SKM-1 treated with dmso at 0.1 percent for 144 hours (cell line): ENCODE data around the gene PDXK.

Experiments used
- DNase-seq: peaks from one replicate; lab custom pipeline; 2025; ENCODE audit not compliant: unreplicated experiment; lab: John Stamatoyannopoulos, UW

Gene PDXK

DNA sequence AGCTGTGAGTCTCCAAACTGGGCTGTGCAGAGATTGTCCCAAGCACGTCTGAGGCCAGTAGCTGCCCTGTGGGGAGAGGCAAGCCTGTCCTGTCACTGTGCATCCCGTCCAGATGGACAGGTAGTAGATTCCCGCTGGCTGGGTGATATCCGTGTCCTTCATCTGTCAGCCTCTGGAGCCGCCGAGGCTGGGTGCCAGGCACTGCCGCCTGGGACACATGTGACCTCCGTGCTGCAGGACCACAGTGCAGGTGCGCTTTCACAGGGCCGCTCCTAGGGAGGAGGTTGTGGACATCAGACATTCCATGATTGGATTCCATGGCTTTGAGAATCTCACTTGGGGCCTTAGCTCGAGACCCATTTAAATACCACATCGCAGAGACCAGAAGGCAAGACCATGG is 4.7 kb downstream of the PDXK start:
- DNase-seq: no peak

DNA sequence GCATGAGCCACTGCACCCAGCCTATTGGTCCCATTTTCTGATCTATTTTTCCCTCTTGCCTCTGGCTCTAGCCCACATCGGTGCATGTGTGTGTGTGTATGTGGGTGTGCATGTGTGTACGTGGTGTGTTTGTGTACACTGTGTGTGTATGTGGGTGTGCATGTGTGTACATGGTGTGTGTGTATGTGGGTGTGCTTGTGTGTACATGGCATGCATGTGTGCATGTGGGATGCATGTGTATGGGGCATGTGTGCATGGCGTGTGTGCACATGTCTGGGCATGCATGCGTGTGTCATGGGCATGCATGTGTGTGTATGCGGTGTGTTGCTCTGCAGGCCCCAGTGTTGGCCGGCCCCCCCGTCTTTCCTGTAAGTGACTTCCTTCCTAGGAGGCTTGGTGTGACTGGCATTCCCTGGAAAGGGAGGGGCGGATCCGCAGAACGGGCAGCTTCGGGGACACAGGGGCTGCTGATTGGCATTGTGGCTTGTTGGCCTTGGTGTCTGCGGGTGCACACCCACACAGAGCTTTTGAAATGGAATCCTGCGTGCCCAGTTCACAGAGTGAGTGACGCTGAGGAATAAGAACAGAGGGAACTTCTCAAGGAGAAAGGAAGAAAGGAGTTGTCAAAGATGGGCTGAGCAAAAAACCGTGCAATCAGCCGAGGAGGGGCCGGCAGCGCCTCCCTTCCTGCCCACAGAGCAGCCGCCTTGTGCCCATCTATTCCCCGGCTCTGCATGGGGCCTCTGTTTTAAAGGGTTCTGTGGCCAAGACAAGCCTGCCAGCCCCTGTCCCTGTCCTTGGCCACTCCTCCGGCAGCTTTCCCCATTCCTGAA is 8.0 kb downstream of the PDXK start:
- no peak for DNase-seq

DNA sequence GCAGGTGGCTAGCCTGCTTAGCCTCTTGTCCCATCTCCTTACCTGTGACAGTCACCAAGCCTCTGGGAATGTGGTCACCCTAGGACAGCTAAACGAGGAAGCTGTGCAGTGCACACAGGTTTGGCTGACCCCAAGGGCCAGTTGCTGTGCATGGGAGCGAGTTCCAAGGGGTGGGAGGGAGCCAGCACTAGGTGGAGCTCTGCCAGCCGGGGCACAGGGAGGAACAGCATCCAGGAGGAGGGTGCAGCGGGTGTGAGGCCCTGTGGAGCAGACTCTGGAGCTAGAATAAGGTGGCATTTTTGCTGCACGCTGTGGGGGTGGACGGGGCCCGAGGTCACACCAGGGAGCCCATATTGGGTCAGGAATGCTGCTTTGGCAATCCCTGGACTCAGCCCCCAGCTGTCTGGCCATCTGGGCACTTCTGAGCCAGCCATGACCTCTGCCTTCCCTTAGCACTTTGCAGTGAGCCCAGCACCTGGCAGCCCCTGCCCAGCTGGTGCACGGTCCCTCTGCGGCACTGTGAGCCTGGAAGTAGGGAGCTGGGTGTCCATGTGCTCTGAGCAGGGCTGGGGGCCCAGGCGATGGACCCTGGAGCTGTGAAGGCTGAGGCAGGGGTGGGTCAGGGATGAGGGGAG is 8.7 kb downstream of the PDXK start:
- DNase-seq: no peak

DNA sequence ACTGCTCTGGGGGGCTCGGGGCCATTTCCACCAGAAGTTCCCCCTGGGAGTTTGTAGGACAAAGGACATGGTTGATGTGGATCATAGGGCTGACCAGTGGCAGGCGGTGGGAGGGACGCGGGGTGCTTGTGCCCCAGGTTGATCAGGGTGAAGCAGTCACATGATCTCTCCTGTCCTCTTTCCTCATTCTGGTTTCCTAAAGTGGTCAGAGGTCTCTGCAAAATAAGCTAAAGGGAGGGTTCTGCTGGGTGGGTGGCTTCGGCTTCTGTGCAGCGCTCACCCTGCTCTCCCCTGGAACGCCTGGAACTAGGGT is 9.2 kb downstream of the PDXK start:
- peak; percentile 72 for DNase-seq

DNA sequence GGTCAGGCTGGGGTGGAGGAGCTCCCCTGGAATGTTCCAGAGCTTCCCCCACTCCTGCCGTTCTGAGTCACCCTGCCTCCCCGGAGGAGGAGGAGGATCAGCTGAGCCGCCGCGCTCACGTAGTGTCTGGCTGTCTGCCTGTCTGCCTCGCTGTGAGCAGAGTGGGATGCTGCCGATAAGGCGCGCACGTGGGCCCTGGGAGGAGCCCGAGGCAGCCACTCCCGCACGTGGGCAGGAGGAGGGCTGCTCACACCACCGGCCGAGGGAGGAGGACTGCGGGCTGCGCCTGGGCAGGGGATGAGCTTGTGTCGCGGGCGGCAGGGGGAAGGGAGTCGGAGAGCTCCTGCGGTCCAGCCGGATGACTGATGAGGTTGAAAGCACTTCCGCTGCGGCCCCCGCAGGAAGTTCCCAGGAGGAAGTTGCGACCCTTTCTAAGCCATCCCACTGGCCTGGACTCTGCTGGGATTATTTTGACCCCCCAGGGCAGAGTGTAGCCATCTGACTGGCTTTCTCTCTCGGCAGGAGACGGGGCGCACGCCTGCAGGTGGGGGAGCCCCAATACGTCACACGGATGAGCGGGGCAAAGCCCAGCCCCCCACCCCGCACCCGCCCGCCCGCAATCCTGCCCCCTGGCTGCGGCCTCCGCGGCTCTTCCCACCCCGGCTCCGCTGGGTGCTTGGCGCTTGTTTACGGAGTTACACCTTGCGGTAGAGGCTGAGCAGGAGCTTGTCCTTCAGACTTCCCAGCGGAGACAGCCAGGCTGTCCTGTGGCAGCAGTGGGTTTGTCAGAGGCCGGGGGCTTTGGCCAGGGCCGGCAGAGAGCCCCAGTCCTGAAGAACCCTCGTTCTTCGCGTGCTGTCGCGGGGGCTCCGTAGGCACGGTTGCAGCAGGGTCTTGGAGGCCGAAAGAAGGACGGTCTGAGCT is 9.8 kb downstream of the PDXK start:
- peak; percentile 92 for DNase-seq

DNA sequence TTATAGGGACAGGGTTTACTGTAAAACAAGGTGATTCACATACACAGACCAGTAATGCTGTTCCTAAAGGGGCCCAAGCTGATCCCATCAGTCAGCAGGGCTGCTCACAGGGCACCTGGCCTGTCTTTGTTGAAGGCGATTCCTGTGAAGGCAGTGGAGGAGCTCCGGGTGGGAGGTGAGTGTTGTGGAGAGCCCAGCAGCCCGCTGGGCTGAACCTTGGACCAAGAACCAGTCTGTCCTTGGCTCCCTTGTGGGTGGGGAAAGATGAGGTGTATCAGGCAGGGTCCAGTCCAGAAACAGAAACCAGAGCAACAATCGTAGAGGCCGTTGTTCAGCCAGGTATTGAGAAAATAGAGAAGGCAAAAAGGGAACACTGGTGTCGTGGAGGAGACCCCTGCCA is 12.5 kb downstream of the PDXK start:
- no peak for DNase-seq

DNA sequence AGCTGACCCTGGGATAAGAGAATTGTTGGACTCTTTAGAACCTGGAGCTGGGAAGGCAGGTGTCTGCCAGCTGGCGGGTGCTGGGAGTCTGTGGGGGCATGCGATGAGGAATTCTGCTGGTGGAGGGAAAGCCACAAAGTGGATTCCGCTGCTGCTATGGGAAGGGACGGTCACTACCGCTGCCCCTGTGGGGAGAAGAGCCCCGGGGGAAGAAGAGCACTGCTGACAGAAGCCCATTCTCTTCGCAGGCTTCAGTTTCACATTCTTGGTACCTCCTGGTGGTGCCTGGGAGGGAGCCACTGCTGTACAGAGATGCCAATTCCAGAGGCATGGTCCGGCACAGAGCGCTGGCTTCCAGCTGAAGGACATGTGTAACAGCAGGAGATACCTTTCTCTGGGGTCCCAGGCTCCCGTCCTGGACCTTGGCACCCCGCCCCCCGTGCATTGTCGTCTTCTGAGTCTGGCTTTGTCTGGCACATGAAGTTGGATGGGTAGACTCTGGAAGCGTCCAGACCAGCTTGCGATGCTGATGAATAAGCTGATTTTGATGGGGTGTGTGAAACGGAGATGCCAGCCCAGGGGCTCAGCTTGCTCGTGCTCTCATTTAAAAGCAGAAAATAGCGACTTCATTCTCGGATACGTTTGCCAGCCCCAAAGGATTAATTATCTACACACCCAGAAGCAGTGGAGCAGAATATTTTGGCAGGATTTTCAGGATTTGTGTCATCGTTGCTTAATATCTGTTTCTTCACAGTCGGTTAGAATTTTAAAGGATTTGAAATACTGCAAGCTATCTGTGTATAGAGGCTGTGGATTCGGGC is 13.2 kb downstream of the PDXK start:
- no peak for DNase-seq

DNA sequence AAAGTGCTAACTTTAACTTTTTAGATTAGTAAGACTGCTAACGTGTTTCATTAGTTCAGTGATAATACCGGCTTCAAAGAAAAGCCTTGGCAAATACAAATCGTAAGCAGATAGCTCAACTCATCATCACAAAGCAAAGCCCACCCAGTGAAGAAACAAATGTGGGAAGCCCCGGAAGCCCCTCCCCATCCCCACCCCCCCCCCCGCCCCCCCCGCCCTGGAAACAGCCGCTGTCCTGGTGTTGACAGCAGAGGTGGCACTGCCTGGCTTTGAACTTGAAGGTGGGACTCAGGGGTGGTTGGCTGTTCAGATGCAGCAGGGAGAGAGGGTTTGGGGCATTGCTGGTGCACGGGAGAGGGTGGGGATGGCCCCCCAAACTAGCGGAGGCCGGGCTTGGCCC is 14.1 kb downstream of the PDXK start:
- DNase-seq: no peak

DNA sequence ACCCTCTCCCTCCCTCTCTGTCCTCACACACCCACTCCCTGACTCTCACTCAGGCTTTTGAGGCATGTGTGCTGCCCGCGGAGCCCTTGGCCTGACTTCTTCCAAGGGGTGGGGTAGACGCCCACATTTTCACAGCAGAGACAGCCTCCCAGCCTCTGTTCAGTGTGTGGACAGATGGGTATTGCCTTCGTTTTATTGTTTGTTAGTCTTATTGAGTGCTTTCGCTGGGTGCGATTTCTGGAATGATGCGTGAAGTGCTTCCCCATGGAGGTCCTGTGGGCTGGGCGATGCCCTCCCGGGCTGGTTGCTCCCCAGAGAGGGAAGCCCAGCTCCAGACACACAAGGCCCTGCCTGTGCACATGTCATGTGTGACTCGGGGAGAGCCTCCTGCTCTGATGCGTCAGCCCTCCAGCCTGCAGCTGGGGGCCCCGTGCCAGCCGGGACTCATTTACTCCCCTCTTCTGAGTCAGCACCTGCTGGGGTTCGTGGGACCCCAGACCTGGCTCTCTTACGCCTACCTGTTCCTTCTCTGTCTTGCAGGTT is 14.7 kb downstream of the PDXK start:
- DNase-seq: no peak

DNA sequence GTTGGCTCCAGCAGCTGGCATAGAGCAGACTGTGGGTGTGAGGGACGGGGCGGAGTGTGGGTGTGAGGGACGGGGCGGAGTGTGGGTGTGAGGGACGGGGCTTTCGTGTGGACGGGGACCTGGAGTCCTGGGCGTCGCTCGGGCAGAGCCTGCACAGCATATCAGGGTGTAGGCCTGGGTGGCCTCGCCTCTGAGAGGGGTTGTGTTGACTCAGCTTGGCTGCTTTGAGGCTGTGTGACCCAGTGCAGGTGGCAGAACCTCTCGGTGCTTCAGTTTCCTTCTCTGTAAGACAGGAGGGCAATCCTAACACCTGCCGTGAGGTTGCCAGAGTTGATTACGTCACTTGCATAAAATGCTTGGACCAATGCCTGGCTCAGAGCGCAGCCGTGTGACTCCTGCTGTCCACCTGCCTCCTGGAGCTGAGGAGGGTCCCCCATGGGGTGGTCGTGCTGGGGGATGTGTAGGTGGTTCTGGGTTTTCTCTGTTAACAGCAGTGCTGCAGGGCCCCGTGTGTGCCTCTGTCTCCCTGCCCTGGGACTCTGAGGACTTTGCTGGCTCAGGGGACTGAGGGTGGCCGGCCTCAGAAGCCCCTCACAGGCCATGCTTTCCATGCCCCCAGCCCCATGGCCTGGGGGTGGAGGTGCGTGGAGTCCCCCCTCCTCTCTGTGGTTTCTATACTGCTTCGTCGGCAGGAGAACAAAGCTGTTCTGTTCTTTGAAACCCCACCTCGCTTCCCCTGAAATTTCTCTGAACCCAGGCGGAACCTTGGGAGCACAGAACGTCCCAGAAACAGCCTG is 15.4 kb downstream of the PDXK start:
- no peak for DNase-seq

DNA sequence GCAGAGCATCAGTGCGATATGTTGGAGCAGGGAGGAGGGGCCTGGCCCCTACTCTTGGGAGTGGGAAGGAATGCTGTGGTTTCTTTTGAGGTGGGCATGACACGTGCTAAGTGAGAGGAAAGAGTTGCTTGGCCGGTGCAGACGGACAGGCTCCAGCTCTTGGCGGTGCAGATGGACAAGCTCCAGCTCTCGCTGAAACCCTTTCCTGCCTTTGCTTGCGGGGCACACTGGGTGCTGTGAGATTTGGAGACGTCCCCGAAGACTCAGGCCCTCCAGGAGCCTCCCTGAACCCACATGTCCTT is 15.9 kb downstream of the PDXK start:
- DNase-seq: no peak

DNA sequence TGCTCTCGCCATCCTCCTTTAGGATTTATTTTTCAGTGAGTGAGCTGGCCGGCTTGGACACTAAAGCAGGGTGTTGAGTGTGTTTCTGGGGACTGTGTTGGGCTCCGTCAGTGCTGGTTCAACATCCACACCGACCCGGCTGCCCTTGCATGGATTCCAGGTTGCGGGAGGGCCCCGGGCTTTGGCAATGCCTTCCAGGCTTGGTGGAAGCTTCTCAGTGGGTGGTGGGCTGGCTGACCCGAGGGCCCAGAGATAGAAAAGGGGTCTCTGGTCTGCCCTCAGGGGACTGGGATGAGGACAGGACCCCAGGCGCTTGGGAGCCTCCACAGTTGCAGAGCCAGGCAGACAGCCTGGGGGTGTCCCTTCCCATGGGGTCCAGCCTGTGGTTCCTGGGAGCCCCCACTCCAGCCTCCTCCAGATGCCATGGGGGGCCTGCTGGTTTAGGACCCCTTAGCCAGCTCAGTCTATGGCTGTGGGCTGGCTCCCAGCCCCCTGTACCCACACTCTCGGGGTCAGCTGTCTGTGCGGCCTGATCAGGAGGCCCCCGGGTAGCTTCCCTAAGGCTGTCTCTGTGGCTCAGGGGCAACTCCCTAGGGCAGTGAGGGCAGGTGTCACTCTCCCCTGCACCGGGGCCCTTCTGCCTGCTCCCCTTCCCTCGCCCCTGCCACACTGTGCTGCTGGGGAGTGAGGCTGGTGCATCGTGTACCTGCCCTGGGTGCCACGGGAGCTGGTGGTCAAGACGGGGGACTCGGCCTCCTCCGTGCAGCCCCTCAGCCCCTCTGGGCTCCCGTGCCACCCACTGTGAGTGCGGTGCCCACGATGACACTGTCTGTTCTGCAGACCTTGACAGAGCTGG is 16.5 kb downstream of the PDXK start:
- no peak for DNase-seq

DNA sequence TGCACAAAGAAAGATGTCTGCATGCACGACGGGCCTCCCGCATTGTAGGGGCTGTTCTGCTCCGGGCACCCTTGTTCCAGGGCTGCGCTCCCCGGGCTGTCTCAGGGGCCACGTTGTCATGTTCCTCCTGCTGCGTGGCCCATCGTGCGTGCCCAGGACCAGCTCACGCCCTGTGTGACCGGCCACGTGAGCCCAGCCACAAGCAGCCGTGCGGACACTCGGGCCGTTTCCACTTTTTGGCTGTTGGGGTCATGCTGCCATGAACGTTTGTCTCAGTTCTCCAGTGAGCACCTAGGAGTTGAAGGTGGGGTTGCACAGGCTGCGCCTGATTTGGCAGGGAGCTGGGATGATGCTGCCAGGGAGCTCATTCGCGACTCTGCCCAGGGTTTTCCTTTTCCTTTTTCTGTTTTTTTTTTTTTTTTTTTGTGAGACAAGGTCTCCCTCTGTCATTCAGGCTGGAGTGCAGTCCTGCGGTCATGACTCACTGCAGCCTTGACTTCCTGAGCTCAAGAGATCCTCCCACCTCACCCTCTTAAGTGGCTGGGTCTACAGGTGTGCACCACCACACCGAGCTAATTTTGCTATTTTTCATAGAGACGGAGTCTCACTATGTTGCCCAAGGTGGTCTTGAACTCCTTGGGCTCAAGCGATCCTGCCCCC is 17.4 kb downstream of the PDXK start:
- DNase-seq: no peak

DNA sequence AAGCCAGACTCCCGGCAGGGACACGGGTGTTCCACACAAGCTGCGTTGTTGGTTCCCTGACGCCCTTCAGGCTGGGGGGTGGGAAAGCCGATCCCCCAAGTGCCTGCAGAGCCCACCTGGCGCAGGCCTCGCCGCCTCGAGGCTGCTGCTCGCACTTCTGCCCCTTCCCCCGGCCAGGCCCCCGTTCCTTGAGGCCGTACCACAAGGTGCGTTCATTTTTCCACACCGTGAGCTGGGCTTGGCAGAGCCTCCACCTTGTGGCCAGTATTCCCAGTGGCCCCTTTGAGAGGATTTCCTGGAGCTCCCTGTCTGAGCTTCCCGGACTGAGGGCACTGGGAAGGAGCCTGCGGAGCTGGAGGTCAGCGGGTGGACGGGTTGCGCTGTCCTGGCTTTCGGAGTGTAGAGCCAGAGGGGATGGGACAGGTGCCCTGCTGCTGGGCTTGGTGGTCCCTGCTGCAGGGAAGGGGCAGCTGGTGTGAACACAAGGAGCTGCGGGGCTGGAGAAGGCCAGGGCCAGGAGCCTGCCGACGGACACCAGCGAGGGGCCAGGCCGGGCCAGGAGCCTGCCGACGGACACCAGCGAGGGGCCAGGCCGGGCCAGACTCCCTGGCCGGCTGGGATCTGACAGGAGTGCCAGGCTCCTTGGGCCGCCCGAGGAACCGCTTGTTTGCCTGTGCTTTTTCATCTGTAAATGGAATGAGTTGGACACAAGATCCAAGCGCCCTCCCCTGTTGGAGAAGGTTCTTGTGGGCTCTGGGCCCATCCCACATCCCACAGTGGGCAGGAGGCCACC is 18.4 kb downstream of the PDXK start:
- DNase-seq: no peak

DNA sequence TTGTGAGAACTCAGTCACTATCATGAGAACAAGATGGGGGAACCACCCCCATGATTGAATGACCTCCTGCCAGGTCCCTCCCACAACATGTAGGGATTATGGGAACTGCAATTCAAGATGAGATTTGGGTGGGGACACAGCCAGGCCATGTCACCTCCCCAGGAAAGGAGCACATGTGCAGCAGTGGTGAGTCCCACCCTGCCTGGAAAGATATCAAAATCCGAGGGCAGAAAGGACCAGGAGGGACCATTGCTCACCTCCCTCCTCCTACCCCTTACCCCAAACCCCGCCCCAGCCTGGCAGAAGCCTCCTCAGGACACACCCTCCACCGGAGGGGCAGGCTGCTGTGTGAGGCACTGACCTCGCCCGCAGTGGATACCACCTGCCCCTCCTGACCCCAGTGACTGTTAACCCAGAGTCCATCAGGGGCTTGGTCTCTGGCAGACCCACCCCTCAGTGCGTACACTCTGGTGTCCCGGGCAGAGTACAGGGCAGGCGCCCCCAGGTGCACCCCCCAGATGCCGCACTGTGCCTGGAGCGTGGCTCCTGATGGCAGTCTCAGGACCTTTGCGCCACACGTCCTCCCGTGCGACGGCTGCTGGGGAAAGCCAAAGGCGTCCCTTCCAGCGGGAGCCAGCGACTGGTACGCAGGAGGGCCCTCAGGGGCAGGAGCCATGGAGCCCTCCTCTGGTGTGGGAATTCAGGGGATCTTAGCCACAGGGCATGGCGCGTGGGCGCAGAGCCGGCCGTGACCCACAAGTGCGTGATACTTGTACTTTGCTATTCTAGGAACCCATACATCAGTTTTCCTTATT is 20.9 kb downstream of the PDXK start:
- no peak for DNase-seq

DNA sequence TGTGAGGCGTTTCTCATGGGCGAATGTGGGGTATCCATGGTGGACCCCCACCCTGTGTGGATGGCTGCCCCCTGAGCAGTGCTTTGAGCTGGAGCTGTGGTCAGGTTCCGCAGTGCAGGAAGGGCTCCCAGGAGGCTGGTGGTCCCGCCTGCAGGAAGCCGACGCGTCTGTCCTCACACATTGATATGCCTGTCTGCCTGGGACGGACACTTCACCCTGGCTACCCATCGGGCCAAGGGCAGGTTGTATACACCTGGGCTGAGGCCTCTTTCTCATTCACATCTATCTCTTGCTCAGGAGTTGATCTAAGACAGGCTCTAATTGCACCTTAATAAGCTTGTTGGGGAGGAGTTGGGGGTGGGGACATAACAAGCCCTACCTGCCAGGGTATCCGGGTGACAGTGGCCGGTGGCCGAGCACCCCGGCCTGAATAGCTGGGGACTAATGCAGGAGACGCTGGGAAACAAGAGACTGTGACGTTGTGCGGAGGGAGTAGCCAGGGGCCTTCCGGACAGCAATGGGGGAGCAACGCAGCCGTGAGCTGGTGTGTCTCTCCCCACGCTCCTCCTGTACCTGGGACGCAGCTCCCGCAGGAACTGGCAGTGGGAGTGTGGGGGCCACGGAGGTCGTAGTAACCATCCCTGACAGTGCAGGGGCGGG is 21.7 kb downstream of the PDXK start:
- no peak for DNase-seq
